GM12872 (cell line): ENCODE measurements around the gene THSD7A.

Source experiments
- CTCF ChIP-seq: IDR thresholded peaks from 3 replicates; pipeline ENCODE4 v1.5.1; 2011; ENCODE audit warnings: low read depth, mild to moderate bottlenecking, low read length, moderate library complexity; ENCODE audit not compliant: insufficient read depth

THSD7A gene

GRCh38 chr7:11346302-11346701, 485.7 kb downstream of the THSD7A start:
- TF ChIP-seq CTCF, result no peak

- no peak for TF ChIP-seq CTCF
Observed at GRCh38 chr7:11345621-11346020, 486.4 kb downstream of the THSD7A start.

GRCh38 chr7:11343818-11344413, 488.1 kb downstream of the THSD7A start:
- peak; percentile 55; the same call in 2 of the 3 replicates for TF ChIP-seq CTCF

GRCh38 chr7:11343136-11343535, 488.9 kb downstream of the THSD7A start:
- TF ChIP-seq CTCF, result no peak

GRCh38 chr7:11341285-11341944, 490.6 kb downstream of the THSD7A start:
- peak; percentile 40 for TF ChIP-seq CTCF

- no peak for TF ChIP-seq CTCF
Observed at GRCh38 chr7:11336432-11336831, 495.6 kb downstream of the THSD7A start.

- no peak for TF ChIP-seq CTCF
Observed at GRCh38 chr7:11335947-11336346, 496.1 kb downstream of the THSD7A start.
